ENCODE data around the gene MGST3.

DNA sequence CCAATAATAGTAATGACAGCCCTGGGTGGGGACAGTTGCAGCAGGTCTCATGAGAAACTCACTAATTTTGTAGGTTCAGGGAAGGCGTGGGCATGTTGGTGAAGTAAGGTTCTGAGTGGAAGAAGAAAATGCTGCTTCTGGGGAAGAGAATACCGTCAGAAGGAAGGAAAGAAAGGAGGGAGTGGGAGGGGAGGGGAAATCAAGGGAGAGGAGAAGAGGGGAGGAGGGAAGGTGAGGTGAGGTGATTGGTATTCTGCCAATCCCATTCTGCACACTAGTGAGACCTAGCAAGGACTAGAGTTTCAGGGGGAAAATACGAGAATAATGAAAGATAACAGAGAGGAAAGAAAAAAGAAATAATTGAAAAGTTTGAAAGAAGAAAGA is 32.4 kb upstream of the MGST3 start:
- TF ChIP-seq, protein P1, sequence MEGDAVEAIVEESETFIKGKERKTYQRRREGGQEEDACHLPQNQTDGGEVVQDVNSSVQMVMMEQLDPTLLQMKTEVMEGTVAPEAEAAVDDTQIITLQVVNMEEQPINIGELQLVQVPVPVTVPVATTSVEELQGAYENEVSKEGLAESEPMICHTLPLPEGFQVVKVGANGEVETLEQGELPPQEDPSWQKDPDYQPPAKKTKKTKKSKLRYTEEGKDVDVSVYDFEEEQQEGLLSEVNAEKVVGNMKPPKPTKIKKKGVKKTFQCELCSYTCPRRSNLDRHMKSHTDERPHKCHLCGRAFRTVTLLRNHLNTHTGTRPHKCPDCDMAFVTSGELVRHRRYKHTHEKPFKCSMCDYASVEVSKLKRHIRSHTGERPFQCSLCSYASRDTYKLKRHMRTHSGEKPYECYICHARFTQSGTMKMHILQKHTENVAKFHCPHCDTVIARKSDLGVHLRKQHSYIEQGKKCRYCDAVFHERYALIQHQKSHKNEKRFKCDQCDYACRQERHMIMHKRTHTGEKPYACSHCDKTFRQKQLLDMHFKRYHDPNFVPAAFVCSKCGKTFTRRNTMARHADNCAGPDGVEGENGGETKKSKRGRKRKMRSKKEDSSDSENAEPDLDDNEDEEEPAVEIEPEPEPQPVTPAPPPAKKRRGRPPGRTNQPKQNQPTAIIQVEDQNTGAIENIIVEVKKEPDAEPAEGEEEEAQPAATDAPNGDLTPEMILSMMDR (IDR thresholded peaks at IDR 0.05; ENCODE audit: insufficient read depth, low read length), result no peak
- TF ChIP-seq, protein P2, sequence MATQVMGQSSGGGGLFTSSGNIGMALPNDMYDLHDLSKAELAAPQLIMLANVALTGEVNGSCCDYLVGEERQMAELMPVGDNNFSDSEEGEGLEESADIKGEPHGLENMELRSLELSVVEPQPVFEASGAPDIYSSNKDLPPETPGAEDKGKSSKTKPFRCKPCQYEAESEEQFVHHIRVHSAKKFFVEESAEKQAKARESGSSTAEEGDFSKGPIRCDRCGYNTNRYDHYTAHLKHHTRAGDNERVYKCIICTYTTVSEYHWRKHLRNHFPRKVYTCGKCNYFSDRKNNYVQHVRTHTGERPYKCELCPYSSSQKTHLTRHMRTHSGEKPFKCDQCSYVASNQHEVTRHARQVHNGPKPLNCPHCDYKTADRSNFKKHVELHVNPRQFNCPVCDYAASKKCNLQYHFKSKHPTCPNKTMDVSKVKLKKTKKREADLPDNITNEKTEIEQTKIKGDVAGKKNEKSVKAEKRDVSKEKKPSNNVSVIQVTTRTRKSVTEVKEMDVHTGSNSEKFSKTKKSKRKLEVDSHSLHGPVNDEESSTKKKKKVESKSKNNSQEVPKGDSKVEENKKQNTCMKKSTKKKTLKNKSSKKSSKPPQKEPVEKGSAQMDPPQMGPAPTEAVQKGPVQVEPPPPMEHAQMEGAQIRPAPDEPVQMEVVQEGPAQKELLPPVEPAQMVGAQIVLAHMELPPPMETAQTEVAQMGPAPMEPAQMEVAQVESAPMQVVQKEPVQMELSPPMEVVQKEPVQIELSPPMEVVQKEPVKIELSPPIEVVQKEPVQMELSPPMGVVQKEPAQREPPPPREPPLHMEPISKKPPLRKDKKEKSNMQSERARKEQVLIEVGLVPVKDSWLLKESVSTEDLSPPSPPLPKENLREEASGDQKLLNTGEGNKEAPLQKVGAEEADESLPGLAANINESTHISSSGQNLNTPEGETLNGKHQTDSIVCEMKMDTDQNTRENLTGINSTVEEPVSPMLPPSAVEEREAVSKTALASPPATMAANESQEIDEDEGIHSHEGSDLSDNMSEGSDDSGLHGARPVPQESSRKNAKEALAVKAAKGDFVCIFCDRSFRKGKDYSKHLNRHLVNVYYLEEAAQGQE (IDR thresholded peaks at IDR 0.05; ENCODE audit: insufficient replicate concordance, low read depth), result no peak
- TF ChIP-seq POLR2AphosphoS5 (IDR thresholded peaks at IDR 0.05; ENCODE audit: low read depth) (no peak), SPI1 (IDR thresholded peaks at IDR 0.05; ENCODE audit: borderline replicate concordance, low read depth) (no peak), GABPA (IDR thresholded peaks at IDR 0.05; ENCODE audit: low read depth) (no peak)

All from HL-60 (cell line).